Chondrocyte (in vitro differentiated cells): ENCODE data around the gene ASXL3. TPM values are rescaled to one million over a fixed set of nuclear protein-coding genes. Genes with fewer than 3 reads are reported as not detected.

ENCODE experiments used
- DNase-seq: peaks from one replicate; pipeline ENCODE4 v3.0.0; 2021; ENCODE audit warnings: mixed read lengths, low spot score
- H3K27ac Mint-ChIP-seq: one replicate; pipeline ENCODE4 v1.8.0; 2021; ENCODE audit warnings: mild to moderate bottlenecking, moderate library complexity, mixed read lengths; ENCODE audit not compliant: unreplicated experiment
- H3K27me3 Mint-ChIP-seq: 2 replicates; pipeline ENCODE4 v1.8.0; 2021; ENCODE audit warnings: low read depth, mixed read lengths
- H3K36me3 Mint-ChIP-seq: 2 replicates; pipeline ENCODE4 v1.8.0; 2021; ENCODE audit warnings: low read depth, mixed read lengths
- H3K4me1 Mint-ChIP-seq: 2 replicates; pipeline ENCODE4 v1.8.0; 2021; ENCODE audit warnings: low read depth, mild to moderate bottlenecking, mixed read lengths
- H3K4me3 Mint-ChIP-seq: one replicate; pipeline ENCODE4 v1.8.0; 2021; ENCODE audit warnings: mild to moderate bottlenecking, moderate library complexity, mixed read lengths; ENCODE audit not compliant: unreplicated experiment
- H3K9me3 Mint-ChIP-seq: 2 replicates; pipeline ENCODE4 v1.8.0; 2021; ENCODE audit warnings: low read depth, mixed read lengths
- CTCF ChIP-seq: fragments of 200-600 bp; sonication (generic); IDR thresholded peaks from 2 replicates; pipeline ENCODE4 v1.5.0; 2021; ENCODE audit warnings: antibody characterized with exemption, mild to moderate bottlenecking, moderate library complexity
- total RNA-seq: library from RNA; stranded (reverse); gene quantifications from 3 replicates; pipeline ENCODE4 v1.2.1, GENCODE V29; 2021

ASXL3 gene
- total RNA-seq, 1 donor from 2014 or later = 3.9 TPM

GRCh38 chr18:33761363-33761762 is 183.3 kb downstream of the ASXL3 start:
- Mint-ChIP-seq H3K9me3 (peaks cover 2% of the 10 kb centered on the region), H3K4me3 (no peak overlapping the region), H3K27me3 (peaks cover 3% of the 10 kb centered on the region), H3K4me1 (peaks cover 6% of the 10 kb centered on the region), H3K36me3 (no peaks in the 10 kb centered on the region), H3K27ac (no peak overlapping the region)
- peak; percentile 86 for TF ChIP-seq CTCF
- DNase-seq = no peak

- no peak for DNase-seq
- Mint-ChIP-seq H3K9me3 (peaks cover 5% of the 10 kb centered on the region), H3K27ac (no peak overlapping the region), H3K4me1 (no peaks in the 10 kb centered on the region), H3K4me3 (no peak overlapping the region), H3K27me3 (peaks cover 2% of the 10 kb centered on the region), H3K36me3 (peaks cover 1% of the 10 kb centered on the region)
- TF ChIP-seq CTCF = no peak
These were observed 203.4 kb downstream of the ASXL3 start for GRCh38 chr18:33781429-33781828.

Other genes with a start within 250 kb of the ASXL3 start
- not detected in 3 replicates for gene CCDC178, start 137.5 kb upstream of the ASXL3 start, total RNA-seq